GM21390 (cell line): ENCODE data around the gene MKS1.

Source experiments
- ATAC-seq: cut with Tn5 transposase; IDR thresholded peaks from one replicate; pipeline ENCODE4 v1.9.1; 2021; ENCODE audit not compliant: unreplicated experiment

MKS1 gene

GRCh38 chr17:58219007-58219788 is at the start of gene MKS1:
TSS of gene MKS1 (minus strand) at chr17:58219255. CDS start at chr17:58219230, 25 bp downstream.
- peak; percentile 94 for ATAC-seq

- no peak for ATAC-seq
These were observed 49.3 kb upstream of the MKS1 start for GRCh38 chr17:58268326-58268725.

GRCh38 chr17:58267347-58268324 is 48.6 kb upstream of the MKS1 start:
- ATAC-seq = no peak

- ATAC-seq = no peak
These were observed 47.1 kb upstream of the MKS1 start for GRCh38 chr17:58265902-58266875.

- no peak for ATAC-seq
These were observed 46.2 kb upstream of the MKS1 start for GRCh38 chr17:58265271-58265670.

GRCh38 chr17:58264407-58265103 is 45.5 kb upstream of the MKS1 start:
- ATAC-seq = no peak

GRCh38 chr17:58263773-58264172 is 44.7 kb upstream of the MKS1 start:
- no peak for ATAC-seq

GRCh38 chr17:58262149-58262548 is 43.1 kb upstream of the MKS1 start:
- no peak for ATAC-seq

- ATAC-seq = no peak
These were observed 35.7 kb upstream of the MKS1 start for GRCh38 chr17:58254803-58255202.

GRCh38 chr17:58253082-58253481 is 34.0 kb upstream of the MKS1 start:
- ATAC-seq = no peak

- no peak for ATAC-seq
These were observed 33.1 kb upstream of the MKS1 start for GRCh38 chr17:58252141-58252540.

- ATAC-seq = no peak
These were observed 31.4 kb upstream of the MKS1 start for GRCh38 chr17:58250344-58251011.

GRCh38 chr17:58249270-58250133 is 30.4 kb upstream of the MKS1 start:
- ATAC-seq = no peak

GRCh38 chr17:58248955-58249269 is 29.9 kb upstream of the MKS1 start:
- ATAC-seq = no peak

GRCh38 chr17:58247511-58248363 is 28.7 kb upstream of the MKS1 start:
- no peak for ATAC-seq

- no peak for ATAC-seq
These were observed 27.7 kb upstream of the MKS1 start for GRCh38 chr17:58246781-58247180.

GRCh38 chr17:58246104-58246740 is 27.2 kb upstream of the MKS1 start:
- ATAC-seq = no peak
